HG02943 (cell line): ENCODE data around the gene MMP24OS.
A peak's percentile ranks its signal among the peaks of the same experiment; 100 is the strongest.

Experiments used
- ATAC-seq: cut with Tn5 transposase; IDR thresholded peaks from one replicate; pipeline ENCODE4 v1.9.1; 2021; ENCODE audit warnings: mild to moderate bottlenecking, low read depth, moderate library complexity; ENCODE audit not compliant: unreplicated experiment

Gene MMP24OS

DNA sequence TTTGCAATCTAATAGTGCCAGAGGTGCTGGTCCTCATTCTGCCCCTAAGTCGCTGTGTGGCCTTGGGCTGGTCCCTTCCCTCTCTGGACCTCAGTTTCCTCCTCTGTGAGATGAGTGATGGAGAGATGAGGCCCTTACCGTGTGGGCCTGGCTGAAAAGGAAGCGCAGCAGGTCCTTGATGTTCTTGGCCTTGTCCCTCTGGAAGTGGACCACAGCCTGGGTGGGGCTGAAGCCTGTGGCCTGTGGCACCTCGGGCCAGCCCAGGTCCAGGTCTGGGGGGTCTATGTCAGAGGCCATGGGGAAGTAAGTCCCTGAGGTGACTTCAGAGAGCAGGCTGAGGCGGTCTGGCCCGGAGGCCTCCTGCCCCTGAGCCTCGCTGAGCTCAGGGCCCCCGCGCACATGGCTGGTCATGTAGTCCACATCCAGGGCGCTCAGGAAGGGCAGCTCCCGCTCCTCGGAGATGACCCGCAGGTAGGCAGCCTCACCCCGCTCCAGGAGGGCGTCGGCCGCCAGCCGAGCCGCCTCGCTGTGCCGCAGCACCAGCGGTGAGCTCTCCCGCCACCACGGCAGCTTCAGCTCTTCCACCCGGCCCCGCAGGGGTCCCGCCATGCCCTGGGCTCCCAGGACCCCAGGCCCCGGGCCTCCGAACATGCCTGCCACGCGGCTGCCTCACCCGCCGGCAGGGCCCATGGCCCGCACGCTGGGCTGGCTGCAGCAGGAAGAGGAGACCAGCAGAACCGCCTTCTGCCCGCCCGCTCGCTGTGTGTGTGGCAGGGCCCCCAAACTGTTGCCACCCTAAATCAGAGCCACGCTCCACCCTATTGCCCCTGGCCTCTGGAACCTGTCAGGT is 14.0 kb upstream of the MMP24OS start, which contains the start of gene FAM83C:
Gene FAM83C (minus strand): TSS at position 772 of the 850 bp plus-strand sequence. CDS start 121 bp downstream, at position 651.
- no peak for ATAC-seq

DNA sequence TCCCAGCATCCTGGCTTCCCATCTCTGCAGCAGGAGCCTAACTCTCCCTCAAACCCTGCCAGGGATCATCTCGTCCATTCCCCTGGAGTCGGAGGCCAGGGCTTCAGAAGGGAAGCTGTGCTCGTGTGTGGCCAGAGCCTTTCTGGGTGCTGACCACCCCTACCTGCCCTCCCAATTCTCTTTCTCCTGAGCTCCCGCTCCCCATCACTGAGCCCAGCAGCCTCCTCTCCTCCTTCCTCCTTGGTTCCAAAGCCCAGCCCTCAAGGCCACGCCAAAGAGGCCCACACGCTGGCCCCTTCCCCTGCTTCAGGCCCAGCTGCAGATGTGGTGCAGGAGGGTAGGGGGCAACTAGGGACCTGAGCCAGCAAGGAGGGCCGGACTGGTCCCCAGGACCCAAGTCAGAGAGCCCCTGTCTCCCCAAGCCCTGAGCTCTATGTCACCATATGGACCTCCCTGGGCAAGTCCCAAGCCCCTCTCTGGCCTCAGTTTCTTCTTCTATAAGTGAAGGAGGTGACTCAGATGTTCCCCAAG is 13.0 kb upstream of the MMP24OS start:
- no peak for ATAC-seq

DNA sequence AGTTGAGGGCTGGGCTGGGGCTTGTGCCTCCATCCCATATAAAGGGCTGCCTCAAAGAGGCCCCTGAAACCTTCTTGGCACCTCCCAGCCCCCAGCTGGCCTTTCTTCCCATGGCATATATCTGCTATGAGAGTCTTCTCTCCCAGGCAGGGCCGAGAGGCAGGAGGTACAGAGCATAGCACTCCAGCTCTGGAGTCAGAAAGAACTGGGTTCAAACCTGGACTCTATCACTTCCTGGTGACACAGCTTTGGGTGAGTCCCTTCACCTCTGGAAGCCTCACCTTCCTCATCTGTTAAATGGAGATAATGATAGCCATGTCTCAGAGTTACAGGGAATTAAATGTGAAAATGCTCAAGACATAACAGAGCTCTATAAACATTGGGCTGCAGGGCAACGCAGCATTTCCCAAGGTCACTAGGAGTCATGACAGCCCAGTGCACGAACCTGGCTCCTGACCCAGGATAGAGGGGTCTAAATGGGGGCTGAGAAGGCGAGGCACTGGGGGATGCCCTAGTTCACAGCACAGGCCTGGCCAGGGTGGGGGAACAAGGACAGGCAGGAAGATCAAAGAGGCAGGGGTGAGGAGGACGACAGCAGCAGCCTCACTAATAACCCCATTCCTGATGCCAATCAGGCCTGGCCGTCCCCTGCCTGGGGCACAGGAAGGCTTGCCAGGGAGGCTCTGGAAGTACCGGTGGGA is 12.4 kb upstream of the MMP24OS start:
- no peak for ATAC-seq

DNA sequence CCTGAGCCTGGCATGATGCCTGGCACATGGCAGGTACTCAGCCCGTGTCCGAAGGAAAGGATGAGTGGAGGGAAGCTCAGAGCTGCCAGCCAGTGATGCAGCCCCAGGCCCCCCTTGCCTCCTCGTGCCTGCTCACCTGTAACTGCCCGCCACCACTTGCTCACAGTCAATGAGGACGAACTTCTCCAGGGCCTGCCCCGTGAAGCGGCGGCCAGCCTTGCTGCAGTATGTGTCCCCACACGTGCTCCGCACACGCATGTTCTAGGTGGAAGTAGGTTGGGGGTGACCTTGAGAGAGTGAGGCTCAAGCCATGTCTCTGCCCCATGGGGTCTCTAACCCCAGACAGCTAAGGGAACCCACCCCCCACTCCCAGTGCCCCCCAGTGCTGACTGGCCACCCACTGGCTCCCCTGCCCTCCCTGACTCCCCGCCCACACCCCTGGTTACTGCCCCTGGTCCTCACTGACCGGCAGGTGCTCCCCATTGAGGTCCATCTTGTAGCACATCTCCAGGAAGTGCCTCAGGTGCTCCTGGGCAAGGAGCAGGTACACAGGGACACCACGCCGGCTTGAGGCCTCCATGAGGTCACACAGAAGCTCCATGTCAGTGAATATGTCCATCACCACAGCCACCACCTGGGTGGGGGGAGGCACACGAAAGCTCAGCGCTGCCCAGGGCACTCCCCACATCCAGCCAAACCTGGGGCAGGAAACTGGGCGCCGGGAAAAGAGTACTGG is 10.6 kb upstream of the MMP24OS start:
- no peak for ATAC-seq

DNA sequence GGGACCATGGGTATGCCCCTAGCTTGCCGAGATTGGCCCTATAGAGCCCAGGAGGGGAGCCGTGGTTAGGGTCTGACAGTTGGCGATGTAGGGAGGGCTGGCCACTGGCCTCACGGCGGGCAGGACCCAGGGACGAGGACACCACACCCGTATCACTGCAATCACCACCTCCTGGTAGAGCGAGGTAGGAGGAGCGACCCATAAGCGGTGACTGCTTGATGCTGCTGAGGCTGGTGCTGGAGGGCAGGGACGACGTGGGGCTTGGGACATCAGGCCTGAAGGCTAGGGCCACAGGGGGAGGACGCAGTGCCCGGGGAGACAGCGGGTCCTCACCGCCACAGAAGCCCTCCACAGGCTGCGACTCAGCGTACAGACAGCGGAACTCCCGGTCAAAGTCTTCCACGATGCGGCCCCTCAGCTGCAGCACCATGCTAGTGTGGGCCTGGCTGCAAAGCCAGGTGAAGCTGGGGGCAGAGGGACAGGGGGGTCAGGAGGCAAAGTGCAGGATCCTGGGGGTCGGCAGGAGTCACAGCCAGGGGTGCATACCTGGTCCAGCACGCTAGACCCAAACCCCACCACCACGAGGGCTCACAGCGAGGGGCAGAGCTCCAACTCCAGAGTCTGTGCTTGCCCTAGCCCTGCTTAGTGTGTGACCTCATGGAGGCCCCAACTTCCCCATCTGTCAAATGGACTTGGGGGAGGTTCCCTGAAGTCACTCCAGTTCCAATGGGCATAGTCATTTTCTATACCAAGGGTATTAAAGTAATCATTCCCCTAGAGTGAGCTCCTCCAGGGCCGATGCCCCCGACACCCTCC is 9.8 kb upstream of the MMP24OS start:
- no peak for ATAC-seq

DNA sequence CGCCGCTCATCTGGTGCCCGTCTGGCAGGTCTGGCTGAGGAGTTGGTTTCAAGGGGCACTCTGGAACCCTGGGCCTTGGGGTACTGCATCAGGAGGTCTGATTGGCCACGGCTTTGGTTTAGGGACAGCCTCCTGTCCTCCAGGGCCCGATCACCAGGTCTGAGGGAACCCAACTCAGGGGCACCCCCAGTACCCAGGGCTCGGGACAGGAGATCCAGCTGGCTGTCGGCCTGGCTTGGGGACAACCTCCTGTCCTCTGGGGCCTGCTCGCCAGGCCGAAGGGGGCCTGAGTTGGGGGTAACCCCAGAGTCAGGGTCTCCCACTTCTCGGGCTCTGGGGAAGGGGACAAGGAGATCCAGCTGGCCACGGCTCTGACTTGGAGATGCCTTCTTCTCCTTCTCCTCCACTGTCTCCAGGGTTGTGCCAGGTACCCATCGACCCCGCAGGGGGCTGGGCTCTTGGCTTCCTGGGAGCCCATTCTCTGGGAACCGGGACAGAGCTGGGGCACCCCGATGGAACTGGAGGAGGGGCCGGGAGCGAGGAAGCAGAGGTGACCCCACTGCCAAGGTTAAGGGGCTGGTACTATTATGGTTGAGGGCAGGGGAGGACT is 9.1 kb upstream of the MMP24OS start:
- no peak for ATAC-seq

DNA sequence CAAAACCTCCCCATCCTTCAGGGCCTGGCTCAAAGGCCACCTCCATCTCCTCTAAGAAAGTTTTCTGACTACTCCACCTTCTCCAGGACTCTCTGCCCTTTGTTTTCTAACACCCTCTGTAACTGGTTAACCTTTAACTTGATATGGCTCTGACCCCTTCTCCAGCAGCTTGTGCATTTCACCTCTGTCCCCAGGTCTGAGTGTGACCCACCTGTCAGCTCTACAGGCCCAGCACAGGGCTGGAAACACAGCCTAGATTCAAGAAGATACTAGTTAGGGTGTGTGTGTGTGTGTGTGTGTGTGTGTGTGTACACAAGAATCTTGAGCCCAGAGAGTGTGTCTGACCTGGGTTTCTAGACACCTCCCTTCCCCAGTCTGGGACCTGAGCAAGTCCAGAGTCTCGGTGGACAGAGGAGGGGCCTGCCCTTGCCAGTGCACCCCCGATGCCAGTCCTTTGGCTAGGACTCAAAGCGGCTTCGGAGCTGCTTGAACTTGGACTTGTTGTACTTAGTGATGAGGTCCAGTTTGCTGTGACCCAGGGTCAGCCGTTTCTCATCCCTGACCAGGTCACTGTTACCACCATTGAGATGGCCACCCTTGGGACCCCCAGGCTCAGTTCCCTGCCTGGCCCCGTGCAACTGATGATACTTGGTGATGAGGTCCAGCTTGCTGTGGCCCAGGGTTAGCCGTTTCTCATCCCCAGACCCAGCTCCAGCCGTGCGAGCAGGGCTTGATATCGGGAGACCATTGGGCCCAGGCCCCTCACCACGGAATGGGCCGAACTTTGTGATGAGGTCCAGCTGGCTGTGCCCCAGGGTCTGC is 8.4 kb upstream of the MMP24OS start:
- ATAC-seq, result no peak

DNA sequence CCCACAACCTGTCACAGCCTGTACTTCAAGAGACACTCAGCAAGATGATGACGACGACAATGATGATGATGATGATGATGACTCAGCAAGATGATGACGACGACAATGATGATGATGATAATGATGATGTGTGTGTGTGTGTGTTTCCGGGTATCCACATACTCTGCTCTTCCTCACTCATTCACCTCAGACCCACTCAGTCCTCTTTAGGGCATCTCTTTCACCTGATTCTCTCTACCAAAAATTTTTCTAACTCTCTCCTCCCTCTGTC is 7.8 kb upstream of the MMP24OS start:
- ATAC-seq, result no peak

DNA sequence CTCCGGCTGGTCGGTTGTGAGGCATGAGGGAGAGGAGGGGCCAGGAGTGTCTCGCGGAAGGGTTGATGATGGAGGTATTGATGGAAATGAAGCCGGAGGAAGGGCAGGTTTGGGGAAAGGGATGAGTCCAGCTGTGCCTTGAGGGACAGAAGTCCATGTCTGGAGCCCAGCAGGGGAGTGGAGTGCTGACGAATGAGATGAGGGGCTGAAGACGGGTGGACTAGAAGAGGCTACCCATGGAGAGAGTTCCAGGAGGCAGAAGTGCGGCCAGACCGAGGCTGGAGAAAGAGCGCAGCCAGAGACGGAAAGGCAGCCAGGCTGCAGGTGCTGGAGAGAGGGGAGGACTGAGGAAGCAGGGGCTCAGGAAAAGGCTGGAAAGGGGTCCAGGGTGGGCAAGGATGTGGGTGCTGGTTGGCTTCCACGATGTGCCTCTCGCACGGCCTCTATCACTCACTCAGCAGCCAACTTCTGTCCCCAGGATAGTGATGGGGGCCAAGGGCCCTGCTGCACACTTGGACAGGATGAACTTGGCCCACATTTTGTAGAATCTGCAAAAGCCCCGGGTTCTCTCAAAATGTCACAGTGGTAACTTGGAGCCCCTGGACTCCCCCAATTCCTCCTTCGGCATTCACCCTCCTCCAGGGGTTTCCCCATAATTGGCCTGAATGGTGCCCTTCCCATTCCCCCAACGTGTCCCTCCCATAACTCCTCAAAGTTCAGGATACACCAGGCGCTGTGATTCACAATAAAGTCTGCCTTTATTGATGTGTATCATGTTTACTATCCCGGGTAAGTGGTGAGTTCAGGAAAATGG is 7.3 kb upstream of the MMP24OS start:
- ATAC-seq, result no peak

DNA sequence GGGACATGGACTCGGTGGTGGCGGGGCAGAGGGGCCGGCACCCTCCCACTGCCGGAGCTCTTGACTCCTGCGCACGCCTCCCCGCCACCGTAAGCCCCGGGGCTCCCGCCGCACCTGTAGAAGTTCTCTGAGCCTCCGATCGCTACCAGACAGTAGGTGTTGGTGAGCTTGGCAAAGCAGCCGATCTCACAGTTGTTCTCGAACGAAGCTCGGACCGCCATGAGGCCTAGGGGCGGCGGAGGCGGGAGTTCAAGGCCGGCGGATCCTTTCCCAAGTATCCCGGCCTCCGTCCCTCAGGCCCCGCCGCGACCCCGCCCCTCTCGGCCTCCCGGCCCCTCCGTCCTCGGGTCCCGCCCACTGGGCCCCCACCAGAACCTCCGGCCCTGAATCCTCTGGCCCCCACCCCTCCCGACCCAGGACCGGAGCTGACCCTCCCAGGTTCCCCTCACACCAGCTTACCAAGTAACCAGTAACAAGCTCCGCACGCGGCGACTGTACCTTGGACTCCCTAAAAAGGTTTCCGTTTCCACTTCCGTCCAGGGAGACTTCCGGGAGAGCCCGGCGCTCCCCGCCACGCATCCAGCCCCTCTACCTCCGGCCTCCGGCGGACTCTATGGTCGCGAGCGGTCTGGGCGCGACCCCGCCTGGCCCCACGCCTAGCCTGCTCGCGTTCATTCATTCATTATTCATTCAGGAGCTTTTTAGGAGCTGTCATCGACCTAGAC is 6.5 kb upstream of the MMP24OS start, which contains the start of gene EIF6:
Gene EIF6 (minus strand): TSS at position 506 of the 725 bp plus-strand sequence. CDS start 285 bp downstream, at position 221.
- peak; percentile 69 for ATAC-seq

DNA sequence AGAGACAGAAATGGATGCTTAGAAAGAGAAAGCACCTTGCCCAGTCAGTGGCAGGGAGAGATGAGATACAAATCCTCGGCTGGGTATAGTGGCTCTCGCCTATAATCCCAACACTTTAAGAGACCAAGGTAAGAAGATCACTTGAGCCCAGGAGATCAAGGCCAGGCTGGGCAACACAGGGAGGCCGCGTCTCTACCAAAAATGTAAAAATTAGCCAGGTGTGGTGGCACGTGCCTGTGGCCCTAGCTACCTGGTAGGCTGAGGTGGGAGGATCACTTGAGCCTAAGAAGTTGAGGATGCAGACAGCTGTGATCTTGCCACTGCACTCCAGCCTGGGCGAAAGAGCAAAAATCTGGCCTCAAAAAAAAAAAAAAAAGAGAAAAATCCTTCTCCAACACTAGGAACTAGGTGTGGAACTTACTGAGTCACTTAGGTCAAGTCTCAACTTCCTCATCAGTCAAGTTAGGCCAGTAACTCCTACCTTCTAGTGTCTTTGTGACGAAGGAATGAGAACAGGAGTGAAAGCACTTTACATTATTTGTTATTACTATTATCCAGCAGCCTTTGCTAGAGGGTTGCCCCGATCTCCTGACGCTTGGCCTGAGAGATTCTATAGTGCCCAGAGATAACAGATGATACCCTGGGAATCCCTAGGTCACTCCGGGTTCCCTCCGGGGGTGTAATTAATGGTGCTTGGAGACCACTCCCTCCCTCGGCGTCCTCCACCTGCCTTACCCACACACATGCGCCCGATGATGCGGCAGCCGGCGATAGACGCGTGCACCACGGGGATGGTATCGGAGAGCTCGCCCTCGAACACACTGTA is 5.7 kb upstream of the MMP24OS start:
- no peak for ATAC-seq

DNA sequence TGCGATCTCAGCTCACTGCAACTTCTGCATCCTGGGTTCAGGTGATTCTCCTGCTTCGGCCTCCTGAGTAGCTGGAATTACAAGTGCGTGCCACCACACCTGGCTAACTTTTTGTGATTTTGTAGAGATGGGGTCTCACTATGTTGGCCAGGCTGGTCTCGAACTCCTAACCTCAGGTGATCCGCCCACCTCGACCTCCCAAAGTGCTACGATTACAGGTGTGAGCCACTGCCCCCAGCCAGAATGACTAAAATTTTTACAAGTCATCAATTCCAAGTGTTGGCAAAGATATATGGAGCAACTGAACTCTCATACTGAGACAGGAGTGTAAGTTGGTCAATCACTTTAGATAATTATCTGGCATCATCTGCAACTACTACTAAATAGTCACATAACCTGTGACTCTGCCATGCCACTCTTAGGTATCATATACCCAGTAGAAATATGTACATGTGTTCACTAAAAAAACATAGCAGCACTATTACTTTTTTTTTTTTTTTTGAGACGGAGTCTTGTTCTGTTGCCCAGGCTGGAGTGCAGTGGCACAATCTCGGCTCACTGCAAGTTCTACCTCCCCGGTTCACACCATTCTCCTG is 3.7 kb upstream of the MMP24OS start:
- ATAC-seq, result no peak

DNA sequence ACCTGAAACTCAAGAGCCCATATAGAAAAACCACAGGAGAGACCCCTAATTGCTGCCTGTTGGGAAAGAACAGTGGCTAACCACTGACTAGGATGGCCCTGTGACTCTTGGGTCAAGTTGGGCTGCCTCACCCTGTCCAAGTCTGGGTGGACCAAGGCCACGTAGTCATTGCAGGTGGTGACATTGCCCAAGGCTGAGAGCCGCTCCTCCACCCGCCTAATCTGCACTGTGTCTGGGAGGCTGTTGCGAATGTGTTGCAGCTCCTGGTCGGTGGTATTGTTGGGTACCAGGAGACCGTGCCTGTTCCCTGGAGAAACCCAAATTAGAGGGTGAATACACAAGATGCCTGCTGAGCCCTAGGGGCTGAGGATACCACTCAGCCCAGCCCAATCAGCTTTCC is 2.6 kb upstream of the MMP24OS start:
- no peak for ATAC-seq

DNA sequence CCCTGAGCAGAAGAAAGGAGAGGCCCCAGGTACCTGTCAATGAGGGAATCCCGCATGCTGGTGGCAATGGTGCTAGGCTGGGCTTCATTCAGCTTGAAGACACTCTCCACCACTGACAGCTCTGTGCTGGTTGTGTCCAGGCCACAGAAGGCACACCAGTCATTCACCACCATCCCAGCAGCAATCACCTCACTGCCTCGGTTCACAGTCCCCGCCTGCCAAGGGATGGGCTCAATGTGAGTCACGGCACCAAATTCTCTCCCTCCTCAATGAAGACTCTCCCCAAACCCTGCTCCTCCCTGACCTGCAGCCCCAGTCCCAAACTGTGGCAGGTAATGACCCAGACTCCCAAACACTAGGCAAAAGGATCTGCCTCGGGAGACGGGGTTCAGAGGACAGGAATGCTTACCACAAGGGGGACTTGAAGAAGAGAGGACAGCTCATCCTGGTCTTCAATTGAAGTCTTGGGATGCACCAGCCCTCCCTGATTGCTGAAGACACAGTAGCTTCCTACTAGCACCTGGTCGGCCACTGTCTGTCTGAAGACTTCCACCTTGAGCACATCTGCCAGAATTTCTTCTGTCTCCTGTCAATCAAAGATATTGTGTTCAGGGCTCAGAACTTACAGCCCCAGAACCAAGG is 1.7 kb upstream of the MMP24OS start:
- no peak for ATAC-seq

DNA sequence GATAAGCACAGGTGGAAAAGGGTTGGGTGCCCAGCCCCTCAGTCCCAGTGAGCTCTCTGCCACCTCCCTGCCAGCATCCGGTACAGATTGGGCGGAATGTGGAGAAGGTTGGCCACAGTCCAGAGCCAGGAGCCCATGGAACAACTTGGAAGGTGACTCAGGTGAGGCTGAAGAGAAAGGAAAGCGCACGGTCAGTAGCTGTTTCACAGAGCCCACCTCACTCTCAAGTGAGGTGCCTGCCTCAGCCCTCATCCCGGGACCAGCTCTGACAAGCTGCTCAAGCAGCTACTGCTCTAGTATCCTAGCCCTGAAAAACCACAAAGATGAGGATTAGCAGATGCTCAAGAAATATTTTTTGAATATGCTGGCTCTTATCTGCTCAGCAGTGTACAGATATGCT is 1.1 kb upstream of the MMP24OS start:
- ATAC-seq, result no peak

DNA sequence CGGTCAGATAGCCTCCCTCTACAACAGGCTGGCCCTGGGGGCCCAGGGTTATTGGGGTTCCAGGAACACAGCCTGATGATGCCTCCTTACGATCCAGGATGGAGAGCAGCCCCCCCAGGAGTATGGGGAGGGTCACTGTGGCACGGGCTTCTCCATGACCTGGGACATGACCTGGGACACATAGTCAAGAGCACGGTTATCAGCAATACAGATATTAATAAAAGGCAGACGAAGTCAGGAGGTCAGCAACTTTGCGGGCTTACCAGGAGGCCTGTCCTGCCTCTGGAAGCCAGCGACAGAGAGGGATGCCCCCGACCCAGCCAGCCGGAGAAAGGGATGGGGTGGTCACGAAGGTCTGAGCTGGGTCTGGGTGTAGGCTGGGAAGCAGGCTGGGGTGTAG is 795 bp downstream of the MMP24OS start:
- no peak for ATAC-seq
